Activated CD4-positive, alpha-beta T cell treated with anti-CD3 and anti-CD28 coated beads, Interleukin-2, amount 50 U/mL, for 4 hours (primary cell): ENCODE measurements around the gene GPRC5B.

ENCODE experiments used
- DNase-seq, 2 experiments: peaks; one replicate each; pipeline ENCODE4 v3.0.0-alpha.2; 2020

Gene GPRC5B

DNA sequence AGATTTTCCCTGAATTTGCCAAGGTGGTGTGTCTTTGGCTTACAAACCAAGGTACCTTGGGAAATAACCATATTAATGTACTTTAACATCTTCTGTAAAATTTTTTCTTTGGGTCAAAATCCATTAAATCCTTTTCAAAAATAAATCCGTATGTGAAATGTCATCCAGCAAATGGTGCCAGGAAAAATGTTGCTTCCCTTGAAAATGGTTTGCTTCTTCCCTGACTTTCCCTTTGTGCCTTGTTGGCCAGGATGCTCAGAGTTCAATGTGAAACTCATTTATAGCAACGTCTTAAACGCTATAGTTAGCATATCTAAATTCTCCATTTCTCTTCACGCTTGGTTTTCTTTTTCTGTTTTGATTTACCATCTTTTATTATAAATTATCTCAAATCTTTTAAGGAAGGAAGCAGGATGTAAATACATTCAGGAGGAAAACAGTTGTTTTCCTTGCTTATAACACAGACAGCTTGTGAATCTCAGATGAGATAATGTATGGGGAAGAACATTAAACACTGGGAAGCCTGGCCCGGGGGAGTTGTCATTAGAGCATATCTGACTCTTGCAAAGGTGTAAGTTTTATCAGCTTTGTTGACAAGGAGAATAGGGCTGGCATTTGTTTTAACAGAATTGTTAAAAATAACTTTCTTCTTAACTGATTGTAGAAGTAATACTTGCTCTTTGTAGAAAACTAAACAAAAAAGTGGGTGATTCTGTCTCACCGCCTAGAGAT is 42.1 kb downstream of the GPRC5B start:
- DNase-seq = no peak

DNA sequence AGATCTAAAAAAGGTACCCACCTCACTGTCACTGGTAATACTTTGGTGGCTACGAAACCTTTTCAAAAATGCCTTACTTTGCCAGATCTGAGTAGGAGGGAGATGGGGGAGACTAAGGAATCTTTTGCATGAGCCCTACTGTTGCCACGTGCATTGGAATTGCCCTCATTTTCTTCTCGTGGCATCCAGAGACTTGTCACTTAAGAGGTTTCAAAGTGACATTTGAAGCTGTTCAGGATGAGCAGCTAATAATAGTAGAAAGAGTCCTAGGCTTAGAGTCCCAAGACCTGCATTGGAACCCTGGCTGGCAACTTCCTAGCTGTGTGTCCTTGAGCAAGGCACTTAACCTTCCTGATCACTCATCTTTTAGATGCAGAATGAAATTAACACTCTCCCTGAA is 43.5 kb downstream of the GPRC5B start:
- DNase-seq = no peak

DNA sequence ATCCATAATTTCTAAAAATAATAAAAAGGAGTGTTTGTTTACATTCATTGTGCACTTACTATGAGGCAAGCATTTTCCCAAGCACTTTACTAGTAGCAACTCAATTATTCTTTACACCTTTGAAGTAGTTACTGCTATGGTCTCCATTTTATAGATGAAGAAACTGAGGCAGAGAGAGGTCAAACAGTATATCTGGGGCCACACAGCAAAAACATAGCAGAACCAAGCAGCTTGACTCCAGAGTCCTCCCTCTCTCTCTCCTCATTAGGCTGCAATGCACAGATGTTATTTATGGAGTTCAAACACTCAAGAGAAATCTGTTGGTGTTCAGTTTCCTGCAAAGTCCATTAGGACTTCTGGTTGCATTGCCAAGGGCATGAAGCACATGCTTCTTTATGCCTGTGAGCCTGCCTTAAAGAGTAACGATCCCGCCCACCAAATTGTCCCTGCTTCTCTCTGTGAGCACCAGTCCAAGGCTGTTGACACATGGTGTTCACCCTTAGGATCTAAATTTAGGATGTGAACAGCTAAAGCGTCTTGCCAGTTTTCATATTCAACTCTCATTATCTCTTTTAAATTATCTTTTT is 44.0 kb downstream of the GPRC5B start:
- DNase-seq = no peak

DNA sequence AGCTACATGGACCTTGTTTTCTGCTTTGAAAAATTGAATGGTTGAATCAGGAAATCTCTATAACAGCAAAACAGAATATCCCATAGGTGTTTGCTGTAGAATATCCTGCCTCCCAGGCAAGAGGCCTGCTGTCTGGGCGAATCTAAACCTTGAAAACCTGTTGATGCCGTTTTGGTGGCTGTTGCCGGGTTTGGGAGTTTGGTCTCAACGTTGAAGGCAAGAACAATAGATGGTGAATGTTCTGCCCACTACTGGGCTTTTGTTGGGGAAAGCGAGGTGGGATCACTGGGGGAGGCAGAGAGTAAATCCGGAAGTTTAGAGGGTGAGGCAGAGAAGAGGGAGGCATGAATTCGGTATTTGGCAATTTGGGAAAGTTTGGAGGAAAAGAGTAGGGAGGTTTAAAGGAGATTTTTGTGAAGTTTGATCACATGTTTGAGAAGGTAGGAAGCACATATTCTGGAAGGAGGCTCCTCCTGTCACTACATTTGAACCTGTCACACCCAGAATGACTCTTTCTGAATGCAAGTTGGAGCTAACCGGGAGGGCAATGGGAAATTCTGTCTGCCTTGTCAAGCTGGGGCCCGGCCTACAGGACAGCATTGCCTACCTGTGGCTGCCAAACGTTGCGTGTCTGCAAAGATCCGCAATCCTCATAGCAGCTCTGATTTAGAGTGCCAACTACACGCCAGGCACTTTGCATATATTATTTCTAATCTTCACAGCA is 46.5 kb downstream of the GPRC5B start:
- no peak for DNase-seq

DNA sequence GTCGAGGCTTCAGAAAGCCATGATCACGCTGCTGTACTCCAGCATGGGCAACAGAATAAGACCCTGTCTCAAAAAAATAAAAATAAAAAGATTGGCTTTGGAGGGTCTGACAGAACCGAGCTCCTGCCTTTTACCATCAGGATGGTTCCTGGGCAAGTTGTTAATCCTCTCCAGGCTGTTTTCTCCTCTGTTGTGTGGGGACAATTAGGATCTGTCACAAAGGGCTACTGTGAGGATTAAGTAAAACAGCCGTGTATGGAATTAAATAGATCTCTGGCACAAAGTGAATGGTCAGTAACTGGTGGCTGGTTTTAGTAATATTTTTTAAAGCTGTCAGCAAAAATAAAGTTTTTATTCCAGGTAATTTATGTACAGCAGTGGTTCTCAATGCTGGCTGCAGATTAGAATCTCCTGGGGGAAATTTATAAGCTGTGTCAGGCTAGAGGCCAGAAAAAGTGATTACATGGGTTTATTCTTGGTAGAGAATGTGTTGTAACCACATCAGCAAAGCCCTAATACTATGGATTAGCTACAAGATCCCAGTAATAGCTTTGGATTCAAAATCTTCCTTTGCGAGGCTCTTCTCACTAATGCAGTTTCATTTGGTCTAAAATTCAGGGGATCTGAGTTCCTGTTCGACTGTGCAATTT is 47.2 kb downstream of the GPRC5B start:
- DNase-seq = no peak

DNA sequence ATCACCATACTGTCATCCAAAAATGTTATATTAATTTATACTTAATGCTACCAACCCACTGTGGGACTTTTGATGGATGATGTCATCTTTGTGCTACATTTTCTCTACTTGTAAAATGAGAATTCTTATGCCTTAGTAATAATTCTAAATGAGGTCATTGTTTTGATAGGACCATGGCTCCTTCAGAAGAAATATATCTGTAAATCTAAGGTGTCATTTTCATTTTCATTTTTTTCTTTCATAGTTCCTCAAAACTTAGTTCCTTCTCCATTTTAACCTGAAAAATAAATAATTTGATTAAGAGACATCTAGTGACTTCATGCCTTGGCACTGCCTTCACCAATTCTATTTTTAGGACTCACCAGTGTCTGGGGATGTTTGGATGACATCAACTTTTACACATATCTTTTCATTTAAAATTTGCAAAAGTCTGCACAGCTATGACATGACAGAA is 48.7 kb downstream of the GPRC5B start:
- DNase-seq = no peak

DNA sequence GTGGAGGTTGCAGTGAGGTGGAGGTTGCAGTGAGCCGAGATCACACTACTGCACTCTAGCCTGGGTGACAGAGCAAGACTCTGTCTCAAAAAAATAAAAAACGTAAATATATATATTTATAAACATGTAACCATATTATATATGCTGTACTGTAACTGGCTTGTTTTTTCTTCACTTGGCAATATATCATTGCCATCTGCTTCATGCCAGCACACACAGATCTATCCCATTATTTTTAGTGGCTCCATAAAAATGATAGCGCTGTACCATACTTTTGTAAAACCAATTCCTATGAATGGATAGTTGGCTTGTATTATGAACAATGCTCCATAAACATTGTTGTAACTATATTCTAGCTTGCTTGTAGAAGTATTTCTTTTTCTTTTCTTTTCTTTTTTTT is 49.5 kb downstream of the GPRC5B start:
- DNase-seq = no peak

DNA sequence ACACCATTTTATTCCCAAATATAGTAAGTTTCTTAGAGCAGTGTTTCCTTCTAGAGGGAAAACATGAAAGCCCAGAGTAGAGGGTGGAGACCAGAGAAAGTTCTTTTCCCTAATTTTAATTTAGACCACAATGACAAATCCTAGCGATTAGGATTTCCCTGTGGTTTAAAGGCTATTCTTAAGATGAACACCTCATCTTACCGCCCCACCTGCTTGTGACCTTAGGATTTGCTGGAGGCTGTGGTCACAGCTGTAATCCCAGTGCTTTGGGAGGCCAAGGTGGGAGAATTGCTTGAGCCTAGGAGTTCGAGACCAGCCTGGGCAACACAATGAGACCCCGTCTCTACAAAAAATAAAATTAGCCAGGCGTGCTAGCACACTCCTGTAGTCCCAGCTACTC is 51.1 kb downstream of the GPRC5B start:
- no peak for DNase-seq

DNA sequence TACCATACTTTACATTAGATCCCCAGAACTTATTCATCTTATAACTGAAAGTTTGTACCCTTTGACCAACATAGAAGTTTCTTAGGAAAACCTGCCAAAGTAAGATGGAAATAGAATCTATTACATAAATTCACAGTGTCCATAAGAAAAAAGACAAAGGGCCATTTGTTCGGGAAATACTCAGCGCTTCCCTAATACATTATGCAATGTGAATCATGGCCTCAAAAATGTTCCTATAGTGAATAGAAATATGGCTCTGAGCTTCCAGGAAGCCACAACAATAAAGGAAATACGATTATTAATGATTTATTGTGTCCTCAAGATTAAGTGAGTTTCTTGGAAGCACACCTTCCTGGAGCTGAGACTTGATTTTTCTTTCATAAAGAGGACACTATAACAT is 51.5 kb downstream of the GPRC5B start:
- no peak for DNase-seq

DNA sequence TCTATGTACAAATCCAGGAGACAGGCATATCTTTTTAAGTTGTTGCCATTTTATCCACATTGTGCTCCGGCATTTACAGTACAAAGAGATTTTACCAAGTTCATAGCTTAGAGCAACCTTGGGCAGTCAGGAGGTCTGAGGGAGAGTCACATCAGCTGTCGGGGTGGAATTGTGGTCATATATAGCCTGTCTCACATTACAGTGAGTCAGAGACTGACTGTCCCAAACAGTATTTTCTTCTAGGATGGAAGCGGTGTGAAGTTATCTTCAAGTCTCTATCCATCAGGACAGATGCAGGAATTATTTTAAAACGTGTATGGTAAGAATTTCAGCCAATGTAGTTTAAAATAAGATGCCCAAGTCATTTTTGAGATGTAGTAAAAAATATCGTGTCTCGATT is 53.0 kb downstream of the GPRC5B start:
- DNase-seq = no peak

DNA sequence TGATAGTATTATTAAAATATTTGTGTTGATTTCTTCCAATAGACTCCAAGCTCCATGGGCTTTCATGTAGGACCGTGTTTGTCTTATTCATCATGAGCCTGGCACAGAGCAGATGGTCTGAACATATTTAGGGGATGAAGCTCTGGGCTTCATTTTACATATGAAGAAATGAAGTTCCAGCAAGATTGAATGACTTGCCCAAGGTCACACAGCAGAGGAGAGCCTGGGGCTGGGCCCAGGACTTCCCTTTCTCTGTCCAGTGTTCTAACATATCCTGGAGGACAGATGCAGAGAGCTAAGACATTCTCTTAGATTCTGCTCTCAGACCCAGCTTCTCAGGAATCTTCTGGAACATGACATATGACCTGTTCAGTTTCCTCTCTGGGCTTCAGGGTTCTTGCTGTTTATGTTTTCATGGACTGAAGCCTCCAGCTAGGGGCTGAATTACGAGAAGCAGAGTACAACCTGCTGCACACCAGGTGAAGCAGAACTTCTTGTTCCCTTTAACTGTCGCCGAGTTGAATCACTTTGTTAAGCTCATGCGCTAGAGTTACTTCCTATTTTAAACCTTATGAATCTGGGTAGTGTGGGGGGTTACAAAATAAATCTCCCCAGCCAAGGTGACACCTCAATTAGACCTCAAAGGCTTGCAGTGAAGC is 53.6 kb downstream of the GPRC5B start:
- DNase-seq = no peak

DNA sequence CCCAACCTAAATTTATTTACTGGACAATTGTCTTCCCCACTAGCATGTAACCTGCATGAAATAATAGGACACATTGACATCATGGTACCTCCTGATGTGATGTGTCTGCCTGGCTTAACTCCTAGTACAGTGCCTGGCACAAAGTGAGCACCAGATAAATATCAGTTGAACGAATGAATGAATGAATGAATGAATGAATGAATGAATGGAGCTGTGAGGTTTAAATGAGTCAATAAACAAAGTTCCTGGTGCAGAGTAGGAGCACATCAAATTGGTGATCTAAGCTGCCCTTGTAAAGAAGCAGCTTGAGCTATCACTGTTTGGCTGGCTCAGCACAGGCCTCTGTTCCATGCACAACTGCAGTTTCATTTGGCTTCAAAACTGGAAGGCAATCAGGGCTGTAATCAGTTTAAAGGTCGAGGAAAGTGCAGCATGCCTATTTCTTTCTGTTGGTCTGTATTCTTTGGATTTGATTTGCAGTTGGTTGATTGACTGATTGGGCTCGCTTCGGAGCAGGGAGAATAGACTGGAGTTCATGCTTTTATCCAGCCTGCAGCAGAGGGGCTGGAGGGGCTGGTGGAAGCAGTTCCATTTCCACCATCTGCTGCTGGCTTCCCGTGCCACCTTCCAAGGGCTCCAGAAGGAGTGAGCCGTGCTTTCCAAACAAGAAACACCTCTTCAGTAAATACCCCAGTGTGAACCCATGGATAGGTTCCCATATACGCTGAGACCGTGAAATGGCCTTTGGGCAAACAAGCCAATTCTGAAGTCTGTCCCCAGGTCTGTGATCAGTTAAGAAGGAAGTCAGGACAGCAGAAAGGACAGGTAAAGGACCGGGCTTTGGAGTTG is 54.6 kb downstream of the GPRC5B start:
- no peak for DNase-seq

DNA sequence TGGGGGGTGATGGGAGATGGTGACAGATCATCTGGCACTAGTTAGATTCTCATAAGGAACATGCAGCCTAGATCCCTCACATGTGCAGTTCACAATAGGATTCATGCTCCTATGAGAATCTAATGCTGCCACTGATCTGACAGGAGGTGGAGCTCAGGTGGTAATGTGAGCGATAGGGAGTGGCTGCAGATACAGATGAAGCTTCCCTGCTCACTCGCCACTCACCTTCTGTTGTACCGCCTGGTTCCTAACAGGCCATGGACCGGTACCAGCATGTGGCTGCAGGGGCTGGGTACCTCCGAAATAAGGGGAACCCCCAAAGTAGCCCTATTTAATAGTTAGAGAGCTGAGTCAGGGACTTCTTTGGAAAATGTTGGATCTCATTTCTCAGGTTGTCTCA is 60.4 kb downstream of the GPRC5B start:
- DNase-seq = no peak

DNA sequence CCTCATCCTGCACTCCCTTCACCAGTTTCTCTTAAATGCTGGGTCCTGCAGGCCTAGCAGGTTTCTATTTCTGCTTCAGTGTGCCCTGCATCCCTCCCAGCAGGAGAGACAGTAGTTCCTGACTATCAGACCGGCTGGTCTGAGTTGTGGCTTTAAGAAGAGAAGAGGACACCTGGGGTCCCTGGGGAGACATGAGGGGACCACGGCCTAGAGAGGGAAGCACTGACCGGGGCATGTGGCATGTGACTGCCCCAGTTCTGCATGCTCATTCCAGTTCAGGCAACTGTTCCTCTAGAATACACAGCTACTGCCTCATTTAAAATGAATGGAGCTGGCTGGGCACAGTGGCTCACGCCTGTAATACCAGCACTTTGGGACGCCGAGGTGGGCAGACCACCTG is 61.3 kb downstream of the GPRC5B start:
- no peak for DNase-seq

DNA sequence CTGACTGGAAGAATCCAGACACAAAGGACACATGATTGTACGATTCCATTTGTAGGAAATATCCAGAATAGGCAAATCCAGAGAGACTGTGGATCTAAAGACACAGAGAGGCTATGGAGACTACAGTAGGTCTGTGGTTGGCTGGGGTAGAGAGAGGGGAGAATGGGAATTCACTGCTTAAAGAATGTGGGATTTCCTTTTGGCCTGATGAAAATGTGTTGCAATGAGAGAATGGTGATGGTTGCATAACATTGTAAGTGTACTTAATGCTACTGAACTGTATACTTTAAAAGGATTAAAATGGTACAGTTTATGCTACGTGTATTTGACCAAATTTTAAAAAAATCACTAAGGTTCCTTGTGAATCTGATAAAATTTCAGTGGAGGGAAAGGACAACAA is 62.1 kb downstream of the GPRC5B start:
- DNase-seq = no peak

DNA sequence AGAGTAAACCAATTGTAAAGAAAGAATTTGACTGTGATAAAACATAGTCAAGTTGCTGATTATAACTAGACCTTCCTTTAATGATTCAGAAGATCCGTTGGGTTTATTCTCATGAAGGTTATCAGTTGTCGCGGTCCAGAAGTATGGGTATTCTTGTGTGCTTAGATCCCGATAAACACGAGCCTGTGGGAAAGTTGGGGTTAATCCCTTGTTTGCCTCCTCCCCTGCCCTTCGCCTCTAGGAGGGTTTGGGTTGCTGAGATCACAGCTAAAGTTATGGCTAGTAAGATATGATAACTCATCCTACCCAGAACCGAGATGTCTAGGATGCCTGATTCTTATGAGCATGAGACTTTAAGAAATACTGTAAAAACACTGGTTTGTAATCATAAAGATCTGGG is 66.8 kb downstream of the GPRC5B start:
- DNase-seq = no peak

DNA sequence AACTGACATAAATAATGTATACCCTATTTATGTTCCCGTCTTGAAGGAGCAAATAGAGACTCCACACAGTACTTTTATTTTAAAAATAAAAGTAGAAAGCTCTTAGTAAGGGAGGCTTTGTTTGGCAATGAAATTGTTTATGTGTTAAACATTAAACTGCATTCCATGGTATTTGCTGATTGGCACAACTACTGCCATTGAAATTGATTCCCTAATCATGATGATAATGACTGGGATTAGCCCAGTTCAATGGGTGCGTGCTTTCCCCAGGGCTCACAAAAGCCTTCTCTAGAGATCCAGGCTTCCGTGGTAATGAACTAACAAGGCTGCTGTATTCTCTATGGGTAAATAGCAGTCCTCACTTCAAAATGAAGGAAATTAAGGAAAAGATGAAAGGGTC is 67.5 kb downstream of the GPRC5B start:
- DNase-seq = no peak

DNA sequence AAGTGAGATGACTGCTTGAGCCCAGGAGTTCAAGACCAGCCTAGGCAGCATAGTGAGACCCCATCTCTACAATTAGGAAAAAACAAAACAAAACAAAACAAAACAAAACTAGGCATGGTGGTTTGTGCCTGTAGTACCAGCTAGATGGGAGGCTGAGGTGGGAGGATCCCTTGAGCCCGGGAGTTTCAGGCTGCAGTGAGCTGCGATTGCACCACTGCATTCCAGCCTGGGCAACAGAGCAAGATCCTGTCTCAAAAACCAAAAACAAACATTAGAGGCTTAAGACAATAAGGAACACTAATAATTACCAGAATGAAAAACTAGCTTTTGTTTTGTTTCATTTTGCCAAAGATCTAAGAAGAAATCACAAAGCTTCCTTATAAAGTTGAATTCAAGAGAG is 69.2 kb downstream of the GPRC5B start:
- DNase-seq = no peak

DNA sequence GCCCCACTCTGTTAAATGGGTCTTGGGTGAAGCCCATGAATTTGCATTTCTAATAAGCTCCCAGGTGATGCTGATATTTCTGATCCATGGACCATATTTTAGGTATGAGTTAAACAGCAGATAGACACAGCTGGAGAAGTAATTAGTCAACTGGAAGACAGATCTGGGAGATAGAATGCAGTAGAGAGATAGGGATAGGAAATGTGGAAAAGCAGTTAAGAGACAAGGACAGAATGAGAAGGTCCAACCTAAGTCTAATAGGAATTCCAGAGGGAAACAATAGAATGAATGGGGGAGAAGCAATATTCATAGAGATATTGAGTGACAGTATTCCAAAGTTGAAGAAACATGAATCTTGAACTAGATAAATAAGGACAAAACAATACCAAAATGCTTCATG is 71.7 kb downstream of the GPRC5B start:
- no peak for DNase-seq

DNA sequence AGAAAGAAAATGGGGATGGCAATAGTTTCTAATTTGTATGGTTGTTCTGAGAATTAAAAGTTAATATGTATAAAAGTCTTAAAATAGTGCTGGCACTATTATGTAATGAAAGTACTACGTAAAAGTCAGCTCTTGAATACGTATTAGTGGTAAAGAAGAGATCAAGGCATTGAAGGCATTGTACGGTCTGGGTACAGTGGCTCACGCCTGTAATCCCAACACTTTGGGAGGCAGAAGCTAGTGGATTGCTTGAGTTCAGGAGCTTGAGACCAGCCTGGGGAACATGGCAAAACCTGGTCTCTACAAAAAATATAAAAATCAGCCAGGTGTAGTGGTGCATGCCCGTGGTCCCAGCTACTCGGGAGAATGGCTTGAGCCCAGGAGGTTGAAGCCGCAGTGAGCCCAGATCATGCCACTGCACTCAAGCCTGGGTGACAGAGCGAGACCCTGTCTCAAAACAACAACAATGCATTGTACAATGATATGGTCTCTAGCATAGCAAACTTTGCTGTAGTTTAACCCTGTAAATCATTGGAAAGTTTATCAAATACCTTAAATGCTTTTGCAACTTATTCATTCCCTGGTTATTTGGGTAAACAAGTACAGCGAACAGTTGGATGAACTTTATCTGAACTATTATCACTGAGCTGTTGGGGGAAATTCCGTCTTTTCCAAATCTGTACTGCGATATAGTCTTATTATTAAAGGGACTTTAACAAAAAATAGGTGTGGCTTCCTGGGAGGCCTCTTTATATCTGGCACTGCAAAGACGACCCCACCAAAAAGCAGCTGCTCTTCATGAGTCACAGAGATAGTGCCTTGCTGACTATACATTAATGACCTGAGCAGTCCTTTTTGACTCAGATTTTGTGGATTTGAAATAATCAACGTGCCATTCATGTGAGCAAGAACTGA is 73.6 kb downstream of the GPRC5B start:
- no peak for DNase-seq

DNA sequence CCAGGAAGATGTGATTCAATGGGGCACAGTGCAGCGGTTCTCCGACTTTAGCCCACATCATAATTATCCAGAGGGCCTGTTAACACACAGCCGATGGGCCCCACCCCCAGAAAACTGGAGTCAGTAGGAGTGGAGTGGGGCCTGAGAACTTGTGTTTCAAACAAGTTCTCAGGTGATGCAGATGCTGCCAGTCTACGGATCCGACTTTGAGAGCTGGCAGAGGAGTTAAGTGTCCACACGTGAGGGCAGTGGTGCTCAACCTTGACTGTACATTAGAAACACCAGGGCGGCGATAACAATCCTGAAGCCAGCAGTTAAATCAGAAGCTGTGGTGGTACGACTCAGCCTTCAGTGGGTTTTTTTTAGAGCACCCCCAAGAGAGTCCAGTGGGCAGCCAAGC is 75.0 kb downstream of the GPRC5B start:
- DNase-seq = no peak
